Suprapubic skin (tissue), 4 donors: ENCODE results near the gene IQUB. TPM values are rescaled to one million over a fixed set of nuclear protein-coding genes. Genes with fewer than 3 reads are reported as not detected.
"Not testable (repeated sequence)": the region's sequence is repeated elsewhere in the genome, so short reads cannot be mapped to it uniquely, and the experiment has no call there.

Source experiments
- DNase-seq, 2 donors: peaks; one replicate each; pipeline ENCODE4 v3.0.0-alpha.2; 2019; ENCODE audit warnings: low spot score in 2 of 2
- H3K27ac ChIP-seq: fragments of 200-600 bp; sonication (generic); one replicate; pipeline ENCODE4 v1.5.1; 2019
- H3K27me3 ChIP-seq: fragments of 200-600 bp; sonication (generic); one replicate; pipeline ENCODE4 v1.5.1; 2019
- H3K36me3 ChIP-seq: fragments of 200-600 bp; sonication (generic); one replicate; pipeline ENCODE4 v1.5.1; 2019
- H3K4me1 ChIP-seq: fragments of 200-600 bp; sonication (generic); one replicate; pipeline ENCODE4 v1.5.1; 2019
- H3K4me3 ChIP-seq: fragments of 200-600 bp; sonication (generic); one replicate; pipeline ENCODE4 v1.5.1; 2019; ENCODE audit warnings: mild to moderate bottlenecking
- H3K9me3 ChIP-seq: fragments of 200-600 bp; sonication (generic); one replicate; pipeline ENCODE4 v1.5.1; 2019
- CTCF ChIP-seq, 2 donors: fragments of 200-600 bp in 1 of 2; fragments of 450-650 bp in 1 of 2; sonication (generic) in 1 of 2; IDR thresholded peaks; one replicate each; pipeline ENCODE4 v1.5.1; 2016 to 2019; ENCODE audit warnings: antibody characterized with exemption in 2 of 2, mild to moderate bottlenecking in 1 of 2, moderate library complexity in 1 of 2
- EP300 ChIP-seq: sonication (generic); formaldehyde crosslinking; IDR thresholded peaks from one replicate; pipeline ENCODE4 v1.6.1; 2017; ENCODE audit warnings: antibody characterized with exemption
- POLR2A ChIP-seq, 2 donors: fragments of 450-650 bp; IDR thresholded peaks; one replicate each; pipeline ENCODE4 v1.6.1; 2017; ENCODE audit warnings: antibody characterized with exemption in 2 of 2, mild to moderate bottlenecking in 2 of 2, moderate library complexity in 2 of 2
- POLR2AphosphoS5 ChIP-seq, 3 donors: sonication (generic); formaldehyde crosslinking; IDR thresholded peaks; one replicate each; pipeline ENCODE4 v1.6.1; 2017; ENCODE audit warnings: antibody characterized with exemption in 3 of 3
- WGBS: methylation state at CpG from one replicate; pipeline ENCODE4 v1.1.5; 2018; 5-methylcytosine and 5-hydroxymethylcytosine counted together
- total RNA-seq, 4 donors: library from RNA; depleted of rRNA; stranded (reverse); fragments of >200 nt; gene quantifications; one replicate each; pipeline ENCODE4 v1.1.0, GENCODE V29; 2016

The IQUB gene
- total RNA-seq, 4 donors from 2014 or later = 0.24 to 1.1 (median 0.71) TPM

GRCh38 chr7:123528265-123528664 is 6.1 kb downstream of the IQUB start:
- no peaks in the 10 kb centered on the region for H3K4me1 ChIP-seq
- H3K9me3 ChIP-seq = no peaks in the 10 kb centered on the region
- 93% methylated on average over 5 of the region's 5 CpGs for WGBS
- no peak for TF ChIP-seq POLR2A (IDR thresholded peaks at IDR 0.05)
- TF ChIP-seq EP300 = no peak
- TF ChIP-seq POLR2AphosphoS5 (IDR thresholded peaks at IDR 0.05) = no peak
- no peaks in the 10 kb centered on the region for H3K36me3 ChIP-seq
- no peak overlapping the region for H3K27ac ChIP-seq
- no peak overlapping the region for H3K4me3 ChIP-seq
- no peaks in the 10 kb centered on the region for H3K27me3 ChIP-seq
- no peak for DNase-seq

GRCh38 chr7:123527712-123528225 is 6.6 kb downstream of the IQUB start:
- H3K27ac ChIP-seq, H3K36me3 ChIP-seq, H3K4me1 ChIP-seq, H3K4me3 ChIP-seq, DNase-seq, H3K27me3 ChIP-seq, H3K9me3 ChIP-seq: not testable (repeated sequence)
- WGBS = 89% methylated on average over 22 of the region's 24 CpGs

GRCh38 chr7:123526533-123526932 is 7.9 kb downstream of the IQUB start:
- not testable (repeated sequence) for DNase-seq, H3K4me3 ChIP-seq, H3K36me3 ChIP-seq, H3K4me1 ChIP-seq, H3K27ac ChIP-seq, H3K9me3 ChIP-seq, H3K27me3 ChIP-seq
- WGBS = 96% methylated on average over 6 of the region's 7 CpGs

- no peak overlapping the region for H3K27ac ChIP-seq
- TF ChIP-seq EP300 = no peak
- no peak for DNase-seq
- WGBS = 48% methylated on average over 2 of the region's 2 CpGs
- no peaks in the 10 kb centered on the region for H3K36me3 ChIP-seq
- H3K27me3 ChIP-seq = no peaks in the 10 kb centered on the region
- H3K9me3 ChIP-seq = no peaks in the 10 kb centered on the region
- H3K4me3 ChIP-seq = no peak overlapping the region
- H3K4me1 ChIP-seq = no peaks in the 10 kb centered on the region
These were observed 12.3 kb downstream of the IQUB start for GRCh38 chr7:123522066-123522465.

- DNase-seq = no peak
- Histone ChIP-seq H3K27me3 (no peaks in the 10 kb centered on the region), H3K4me1 (no peaks in the 10 kb centered on the region), H3K4me3 (no peak overlapping the region), H3K27ac (no peak overlapping the region), H3K36me3 (no peaks in the 10 kb centered on the region), H3K9me3 (no peaks in the 10 kb centered on the region)
- 70% methylated on average over 2 of the region's 2 CpGs for WGBS
- TF ChIP-seq POLR2A (IDR thresholded peaks at IDR 0.05) (no peak), EP300 (no peak), CTCF (IDR thresholded peaks at IDR 0.05) (no peak), POLR2AphosphoS5 (IDR thresholded peaks at IDR 0.05) (no peak)
These were observed 29.2 kb downstream of the IQUB start for GRCh38 chr7:123505221-123505620.

- no peak for DNase-seq
- Histone ChIP-seq H3K4me1 (no peaks in the 10 kb centered on the region), H3K36me3 (no peaks in the 10 kb centered on the region), H3K4me3 (no peak overlapping the region), H3K27me3 (no peaks in the 10 kb centered on the region), H3K9me3 (no peaks in the 10 kb centered on the region), H3K27ac (no peak overlapping the region)
- WGBS = 68% methylated on average over 5 of the region's 5 CpGs
- TF ChIP-seq POLR2AphosphoS5 (IDR thresholded peaks at IDR 0.05) = no peak
- no peak for TF ChIP-seq CTCF (IDR thresholded peaks at IDR 0.05)
- TF ChIP-seq POLR2A (IDR thresholded peaks at IDR 0.05) = no peak
- no peak for TF ChIP-seq EP300
These were observed 32.2 kb downstream of the IQUB start for GRCh38 chr7:123502201-123502600.

GRCh38 chr7:123500878-123501489 is 33.4 kb downstream of the IQUB start:
- H3K9me3 ChIP-seq = no peaks in the 10 kb centered on the region
- no peak for TF ChIP-seq EP300
- TF ChIP-seq POLR2A (IDR thresholded peaks at IDR 0.05) = no peak
- TF ChIP-seq CTCF (IDR thresholded peaks at IDR 0.05) = no peak
- no peak for TF ChIP-seq POLR2AphosphoS5 (IDR thresholded peaks at IDR 0.05)
- WGBS = 89% methylated on average over 1 of the region's 1 CpG
- no peak for DNase-seq
- H3K4me1 ChIP-seq = no peaks in the 10 kb centered on the region
- no peaks in the 10 kb centered on the region for H3K27me3 ChIP-seq
- no peak overlapping the region for H3K4me3 ChIP-seq
- H3K36me3 ChIP-seq = no peaks in the 10 kb centered on the region
- no peak overlapping the region for H3K27ac ChIP-seq
